Mesenchymal stem cell (in vitro differentiated cells and primary cell): ENCODE data around the gene SLC25A23.

ENCODE experiments used
- DNase-seq: peaks from one replicate; pipeline ENCODE4 v3.0.0-alpha.2; 2013
- H2AFZ ChIP-seq: one replicate; pipeline ENCODE4 v1.6.1; 2013; ENCODE audit warnings: low read depth, mild to moderate bottlenecking, control low read depth, inconsistent platforms, low read length, moderate library complexity
- H2AK5ac ChIP-seq: 2 replicates; pipeline ENCODE4 v1.6.1; 2013; ENCODE audit warnings: low read length, moderate library complexity, mild to moderate bottlenecking, inconsistent platforms; ENCODE audit not compliant: severe bottlenecking
- H2BK120ac ChIP-seq: one replicate; pipeline ENCODE4 v1.6.1; 2013; ENCODE audit warnings: low read depth, mild to moderate bottlenecking, inconsistent platforms, low read length, moderate library complexity
- H2BK12ac ChIP-seq, 2 experiments: one replicate each; pipeline ENCODE4 v1.6.1; 2013; ENCODE audit warnings: inconsistent platforms in 2 of 2, low read length in 2 of 2, mild to moderate bottlenecking in 2 of 2, moderate library complexity in 2 of 2, control low read depth in 1 of 2
- H2BK15ac ChIP-seq: one replicate; pipeline ENCODE4 v1.6.1; 2013; ENCODE audit warnings: mild to moderate bottlenecking, low read depth, inconsistent platforms; ENCODE audit not compliant: poor library complexity, severe bottlenecking
- H2BK5ac ChIP-seq: 2 replicates; pipeline ENCODE4 v1.6.1; 2013; ENCODE audit warnings: low read depth, mild to moderate bottlenecking, low read length, control low read depth, inconsistent platforms; ENCODE audit not compliant: poor library complexity, severe bottlenecking
- H3K14ac ChIP-seq, 2 experiments: one replicate each; pipeline ENCODE4 v1.6.1; 2013; ENCODE audit warnings: inconsistent platforms in 2 of 2, low read length in 2 of 2, control low read depth in 1 of 2, mild to moderate bottlenecking in 1 of 2, moderate library complexity in 1 of 2
- H3K18ac ChIP-seq, 2 experiments: one replicate each; pipeline ENCODE4 v1.6.1; 2013; ENCODE audit warnings: inconsistent platforms in 2 of 2, low read length in 2 of 2, control low read depth in 1 of 2, low read depth in 1 of 2, mild to moderate bottlenecking in 1 of 2
- H3K23ac ChIP-seq, 2 experiments: one replicate each; pipeline ENCODE4 v1.6.1; 2013; ENCODE audit warnings: inconsistent platforms in 2 of 2, low read length in 2 of 2, mild to moderate bottlenecking in 2 of 2, moderate library complexity in 2 of 2, control low read depth in 1 of 2
- H3K27ac ChIP-seq: 2 replicates; pipeline ENCODE4 v1.5.1; 2013; ENCODE audit warnings: mild to moderate bottlenecking, moderate library complexity, low read length, control low read depth, inconsistent platforms; ENCODE audit not compliant: poor library complexity, severe bottlenecking
- H3K27me3 ChIP-seq, 2 experiments: 2 replicates each; pipeline versions ENCODE4 v1.6.1 to v1.7.0; 2013; ENCODE audit warnings: low read length in 2 of 2, mild to moderate bottlenecking in 2 of 2, moderate library complexity in 2 of 2, control low read depth in 1 of 2, inconsistent platforms in 1 of 2; ENCODE audit not compliant: control insufficient read depth in 1 of 2, insufficient read depth in 1 of 2
- H3K36me3 ChIP-seq, 2 experiments: 2 replicates each; pipeline versions ENCODE4 v1.6.1 to v1.7.0; 2013; ENCODE audit warnings: low read length in 2 of 2, control low read depth in 1 of 2, inconsistent platforms in 1 of 2, low read depth in 1 of 2, mild to moderate bottlenecking in 1 of 2; ENCODE audit not compliant: insufficient read depth in 2 of 2, control insufficient read depth in 1 of 2
- H3K4ac ChIP-seq, 2 experiments: one replicate each; pipeline ENCODE4 v1.6.1; 2013; ENCODE audit warnings: inconsistent platforms in 2 of 2, low read length in 2 of 2, mild to moderate bottlenecking in 2 of 2, moderate library complexity in 2 of 2, control low read depth in 1 of 2, low read depth in 1 of 2
- H3K4me1 ChIP-seq: 2 replicates; pipeline ENCODE4 v1.6.1; 2013; ENCODE audit warnings: low read depth, low read length, control low read depth; ENCODE audit not compliant: control insufficient read depth, insufficient read depth
- H3K4me2 ChIP-seq: 2 replicates; pipeline ENCODE4 v1.6.1; 2013; ENCODE audit warnings: low read length, mild to moderate bottlenecking, inconsistent platforms; ENCODE audit not compliant: poor library complexity, severe bottlenecking
- H3K4me3 ChIP-seq, 2 experiments: 2 replicates each; pipeline versions ENCODE4 v1.5.1 to v1.7.0; 2013; ENCODE audit warnings: low read length in 2 of 2, mild to moderate bottlenecking in 2 of 2, control low read depth in 1 of 2, low read depth in 1 of 2; ENCODE audit not compliant: insufficient read depth in 1 of 2
- H3K79me1 ChIP-seq: replicated peaks from 2 replicates; pipeline ENCODE4 v1.6.1; 2013; ENCODE audit warnings: mild to moderate bottlenecking, control low read depth, low read length, inconsistent platforms; ENCODE audit not compliant: poor library complexity, severe bottlenecking
- H3K9ac ChIP-seq: 2 replicates; pipeline ENCODE4 v1.7.0; 2013; ENCODE audit warnings: mild to moderate bottlenecking, low read length, moderate library complexity
- H3K9me3 ChIP-seq: 2 replicates; pipeline ENCODE4 v1.7.0; 2013; ENCODE audit warnings: mild to moderate bottlenecking, low read length; ENCODE audit not compliant: control insufficient read depth
- H4K8ac ChIP-seq: one replicate; pipeline ENCODE4 v1.6.1; 2013; ENCODE audit warnings: inconsistent platforms, mild to moderate bottlenecking, low read length, moderate library complexity
- H4K91ac ChIP-seq: one replicate; pipeline ENCODE4 v1.6.1; 2013; ENCODE audit warnings: mild to moderate bottlenecking, low read length, inconsistent platforms
- WGBS: methylation state at CpG from one replicate; pipeline ENCODE4 v1.1.7; 2013; ENCODE audit warnings: mixed read lengths; 5-methylcytosine and 5-hydroxymethylcytosine counted together

Gene SLC25A23

DNA sequence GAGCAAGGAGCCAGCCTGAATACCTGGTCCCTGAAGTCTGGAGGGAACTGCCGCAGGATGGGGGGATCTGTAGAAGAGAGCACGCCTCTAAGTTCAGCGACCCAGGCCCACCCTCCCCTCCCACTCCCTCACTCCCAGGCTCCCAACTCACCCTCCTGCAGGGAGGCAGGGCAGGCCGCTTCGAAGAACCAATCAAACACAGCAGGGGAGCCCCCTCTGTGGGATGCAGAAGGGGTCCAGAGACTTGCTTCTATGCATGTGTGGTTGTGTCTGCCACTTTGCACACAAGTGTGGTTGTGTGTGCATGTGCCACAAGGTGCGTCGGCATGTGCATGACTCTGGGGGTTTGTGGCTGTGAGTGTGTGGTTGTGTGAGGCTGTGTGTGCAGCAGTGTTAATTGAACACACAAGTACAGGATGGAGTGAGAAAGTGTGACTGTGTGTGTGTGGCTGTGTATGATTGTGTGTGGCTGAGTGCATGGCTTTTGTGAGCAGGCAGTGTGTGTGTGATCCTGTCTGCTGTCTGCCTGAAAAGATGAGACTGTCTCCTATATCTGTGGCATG lies 20.3 kb upstream of the SLC25A23 start:
- no peak overlapping the region for H3K27ac ChIP-seq
- H4K8ac ChIP-seq: no peak overlapping the region
- no peak for DNase-seq
- H3K4me3 ChIP-seq: no peak overlapping the region
- H3K14ac ChIP-seq: no peak overlapping the region
- no peaks in the 10 kb centered on the region for H3K79me1 ChIP-seq
- no peak overlapping the region for H3K23ac ChIP-seq
- H2BK12ac ChIP-seq: no peak overlapping the region
- H4K91ac ChIP-seq: no peak overlapping the region
- no peak overlapping the region for H2AK5ac ChIP-seq
- H3K18ac ChIP-seq: no peak overlapping the region
- H3K9me3 ChIP-seq: no peaks in the 10 kb centered on the region
- no peak overlapping the region for H2BK120ac ChIP-seq
- H3K9ac ChIP-seq: no peak overlapping the region
- H3K4me2 ChIP-seq: no peak overlapping the region
- no peaks in the 10 kb centered on the region for H3K36me3 ChIP-seq
- H2AFZ ChIP-seq: no peak overlapping the region
- WGBS: 79% methylated on average over 4 of the region's 7 CpGs
- H2BK5ac ChIP-seq: no peak overlapping the region
- peaks cover 32% of the 10 kb centered on the region for H3K4me1 ChIP-seq
- H3K27me3 ChIP-seq: peaks cover 15 to 61% of the 10 kb centered on the region in 2 experiments
- no peak overlapping the region for H3K4ac ChIP-seq
- H2BK15ac ChIP-seq: no peak overlapping the region

DNA sequence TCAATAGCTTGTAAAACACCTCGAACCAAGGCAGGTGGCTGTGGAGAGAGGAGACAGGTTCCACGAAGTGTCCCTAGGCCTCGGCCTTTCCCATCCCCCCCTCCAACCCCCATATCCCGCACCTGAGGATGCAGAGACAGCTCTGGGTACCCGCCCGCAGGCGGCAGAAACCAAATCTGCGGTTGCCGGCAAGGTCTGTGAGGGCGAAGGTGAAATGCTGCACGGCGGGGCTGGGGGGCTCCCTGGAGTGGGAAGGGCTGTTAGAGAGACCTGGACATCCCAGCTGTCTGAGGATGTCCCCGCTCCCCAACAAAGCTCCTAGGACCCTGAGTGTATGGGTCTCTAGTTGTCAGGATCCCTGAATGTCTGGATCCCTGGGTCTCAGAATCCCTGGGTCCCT lies 19.2 kb upstream of the SLC25A23 start:
- H3K23ac ChIP-seq: no peak overlapping the region
- no peak overlapping the region for H4K91ac ChIP-seq
- H3K9ac ChIP-seq: no peak overlapping the region
- no peak overlapping the region for H2AK5ac ChIP-seq
- WGBS: 82% methylated on average over 13 of the region's 13 CpGs
- no peak overlapping the region for H2AFZ ChIP-seq
- no peak overlapping the region for H2BK12ac ChIP-seq
- H3K18ac ChIP-seq: no peak overlapping the region
- no peaks in the 10 kb centered on the region for H3K36me3 ChIP-seq
- no peak overlapping the region for H2BK120ac ChIP-seq
- no peak overlapping the region for H3K14ac ChIP-seq
- H2BK5ac ChIP-seq: no peak overlapping the region
- H3K4me2 ChIP-seq: no peak overlapping the region
- no peaks in the 10 kb centered on the region for H3K9me3 ChIP-seq
- H3K79me1 ChIP-seq: no peaks in the 10 kb centered on the region
- peaks cover 32% of the 10 kb centered on the region for H3K4me1 ChIP-seq
- H3K4ac ChIP-seq: no peak overlapping the region
- H4K8ac ChIP-seq: no peak overlapping the region
- no peak overlapping the region for H3K4me3 ChIP-seq
- H3K27ac ChIP-seq: no peak overlapping the region
- DNase-seq: no peak
- no peak overlapping the region for H2BK15ac ChIP-seq
- H3K27me3 ChIP-seq: peaks cover 19 to 72% of the 10 kb centered on the region in 2 experiments

DNA sequence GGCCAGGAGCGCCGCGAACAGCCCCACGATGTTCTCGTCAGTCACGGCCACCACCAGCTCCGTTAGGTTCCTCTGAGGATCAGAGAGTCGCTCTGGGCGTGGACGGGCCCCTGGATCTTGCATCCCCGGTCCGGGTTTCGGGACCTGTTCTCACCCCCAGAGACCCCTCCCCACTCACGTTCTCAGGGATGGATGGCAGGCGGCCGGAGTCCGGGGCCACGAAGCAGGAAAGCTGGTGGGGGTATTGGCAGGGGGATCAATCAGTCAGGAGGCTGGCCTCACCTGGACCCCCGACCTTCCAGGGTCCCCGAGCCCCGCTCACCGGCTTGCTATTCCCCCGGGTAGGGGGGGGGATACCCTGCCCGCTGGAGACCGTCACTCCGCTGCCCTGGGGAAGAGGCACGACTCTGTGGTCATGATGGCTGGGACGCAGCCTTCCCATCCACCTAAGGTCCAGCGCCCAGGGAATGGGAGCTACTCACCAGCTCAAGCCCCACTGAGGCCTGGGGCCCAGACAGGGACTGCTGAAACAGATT lies 17.4 kb upstream of the SLC25A23 start:
- Histone ChIP-seq H3K4ac (no peak overlapping the region), H2AFZ (no peak overlapping the region), H3K4me1 (peaks cover 32% of the 10 kb centered on the region), H3K18ac (no peak overlapping the region), H2BK5ac (no peak overlapping the region), H3K9ac (no peak overlapping the region), H2BK120ac (no peak overlapping the region), H3K4me3 (peak overlapping the region in 1 of 2 experiments; percentile 34), H2BK15ac (no peak overlapping the region), H3K23ac (no peak overlapping the region), H3K36me3 (no peaks in the 10 kb centered on the region), H4K91ac (no peak overlapping the region), H3K9me3 (no peaks in the 10 kb centered on the region), H3K79me1 (no peaks in the 10 kb centered on the region), H2BK12ac (no peak overlapping the region), H2AK5ac (no peak overlapping the region), H3K27me3 (peaks cover 19 to 64% of the 10 kb centered on the region in 2 experiments), H4K8ac (no peak overlapping the region), H3K4me2 (peak overlapping the region; percentile 61), H3K27ac (no peak overlapping the region), H3K14ac (no peak overlapping the region)
- WGBS: 41% methylated on average over 21 of the region's 29 CpGs
- DNase-seq: no peak

DNA sequence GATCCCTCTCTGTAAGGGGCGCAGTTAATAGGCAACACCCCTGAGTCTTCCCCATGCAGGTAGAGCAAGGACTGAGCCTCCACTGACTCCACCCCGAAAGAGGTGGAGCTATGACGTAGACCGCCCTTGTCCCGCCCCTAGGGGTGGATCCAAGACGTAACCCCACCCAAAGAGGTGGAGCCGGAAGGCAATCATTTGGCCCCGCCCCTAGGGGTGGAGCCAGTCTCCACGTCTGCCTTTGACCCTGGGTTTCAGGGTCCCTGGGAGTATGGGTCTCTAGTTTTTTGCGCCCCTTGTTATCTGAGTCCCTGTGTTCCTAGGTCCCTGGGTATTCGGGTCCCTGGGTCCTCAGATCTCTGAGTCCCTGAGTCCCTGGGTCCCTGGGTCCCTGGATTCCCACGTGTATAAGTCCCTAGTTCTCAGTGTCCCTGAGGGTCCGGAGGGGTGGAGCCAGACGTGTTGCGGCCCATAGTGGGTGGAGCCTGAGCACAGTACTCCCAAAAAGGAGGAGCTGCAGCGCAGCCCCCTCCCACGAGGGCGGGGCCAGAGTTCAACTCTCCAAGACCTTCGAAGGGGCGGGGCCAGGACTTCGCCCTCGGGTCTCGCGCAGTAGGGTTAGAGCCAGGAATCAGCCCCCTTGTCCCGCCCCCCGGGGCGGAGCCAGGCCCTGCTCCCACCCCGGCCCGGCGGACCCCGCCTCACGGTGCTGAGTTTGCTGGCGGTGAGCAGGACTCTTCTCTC lies 16.7 kb upstream of the SLC25A23 start:
- DNase-seq: peak; percentile 53
- H3K27me3 ChIP-seq: peaks cover 19 to 60% of the 10 kb centered on the region in 2 experiments
- no peak overlapping the region for H3K18ac ChIP-seq
- no peak overlapping the region for H2BK12ac ChIP-seq
- no peak overlapping the region for H2BK15ac ChIP-seq
- no peak overlapping the region for H3K27ac ChIP-seq
- H2BK120ac ChIP-seq: no peak overlapping the region
- no peak overlapping the region for H3K14ac ChIP-seq
- H3K4ac ChIP-seq: no peak overlapping the region
- H3K9me3 ChIP-seq: no peaks in the 10 kb centered on the region
- no peak overlapping the region for H2AK5ac ChIP-seq
- H3K23ac ChIP-seq: no peak overlapping the region
- no peak overlapping the region for H2AFZ ChIP-seq
- H3K4me2 ChIP-seq: peak overlapping the region; percentile 61
- H3K36me3 ChIP-seq: no peaks in the 10 kb centered on the region
- peaks cover 25% of the 10 kb centered on the region for H3K4me1 ChIP-seq
- H3K79me1 ChIP-seq: no peaks in the 10 kb centered on the region
- H3K4me3 ChIP-seq: peak overlapping the region in 1 of 2 experiments; percentile 34
- no peak overlapping the region for H4K91ac ChIP-seq
- no peak overlapping the region for H3K9ac ChIP-seq
- H2BK5ac ChIP-seq: no peak overlapping the region
- no peak overlapping the region for H4K8ac ChIP-seq
- 3% methylated on average over 33 of the region's 33 CpGs for WGBS
